H9 (cell line): Measurements from ENCODE around the gene ECHDC3. TPM values are rescaled to one million over a fixed set of nuclear protein-coding genes. Genes with fewer than 3 reads are reported as not detected.

Experiments used
- DNase-seq: peaks from one replicate; pipeline ENCODE4 v3.0.0-alpha.2; 2017
- H2AFZ ChIP-seq: one replicate; pipeline ENCODE4 v1.6.1; 2013; ENCODE audit warnings: mild to moderate bottlenecking, low read length, control low read depth, moderate library complexity
- H2AK5ac ChIP-seq: 2 replicates; pipeline ENCODE4 v1.6.1; 2013; ENCODE audit warnings: low read length, control low read depth, mixed read lengths; ENCODE audit not compliant: insufficient read length
- H2BK120ac ChIP-seq: one replicate; pipeline ENCODE4 v1.6.1; 2013; ENCODE audit warnings: low read depth, mild to moderate bottlenecking, low read length, control low read depth, inconsistent platforms; ENCODE audit not compliant: poor library complexity, severe bottlenecking
- H2BK12ac ChIP-seq: 2 replicates; pipeline ENCODE4 v1.6.1; 2013; ENCODE audit warnings: low read length, control low read depth, mixed read lengths, low read depth; ENCODE audit not compliant: insufficient read length
- H2BK15ac ChIP-seq: 2 replicates; pipeline ENCODE4 v1.6.1; 2013; ENCODE audit warnings: low read depth, low read length, control low read depth
- H2BK20ac ChIP-seq: one replicate; pipeline ENCODE4 v1.6.1; 2013; ENCODE audit warnings: low read depth, mild to moderate bottlenecking, low read length, control low read depth, inconsistent platforms; ENCODE audit not compliant: poor library complexity, severe bottlenecking
- H2BK5ac ChIP-seq: 2 replicates; pipeline ENCODE4 v1.6.1; 2013; ENCODE audit warnings: low read length, control low read depth, mixed read lengths; ENCODE audit not compliant: insufficient read length
- H3K14ac ChIP-seq: 2 replicates; pipeline ENCODE4 v1.6.1; 2013; ENCODE audit warnings: low read length, control low read depth; ENCODE audit not compliant: insufficient read depth
- H3K18ac ChIP-seq: 2 replicates; pipeline ENCODE4 v1.6.1; 2013; ENCODE audit warnings: low read depth, mild to moderate bottlenecking, mixed read lengths, low read length, control low read depth; ENCODE audit not compliant: insufficient read length
- H3K23ac ChIP-seq: 2 replicates; pipeline ENCODE4 v1.6.1; 2013; ENCODE audit warnings: low read length, control low read depth, mixed read lengths, low read depth; ENCODE audit not compliant: insufficient read length
- H3K23me2 ChIP-seq: 2 replicates; pipeline ENCODE4 v1.6.1; 2013; ENCODE audit warnings: low read depth, mild to moderate bottlenecking, mixed read lengths, low read length, control low read depth; ENCODE audit not compliant: insufficient read length, poor library complexity, severe bottlenecking
- H3K27ac ChIP-seq: 2 replicates; pipeline ENCODE4 v1.5.1; 2013; ENCODE audit warnings: low read length, control low read depth, mixed read lengths, low read depth; ENCODE audit not compliant: insufficient read length
- H3K27me3 ChIP-seq: 2 replicates; pipeline ENCODE4 v1.6.1; 2013; ENCODE audit warnings: low read length, control low read depth, inconsistent platforms; ENCODE audit not compliant: insufficient read depth
- H3K4ac ChIP-seq: 2 replicates; pipeline ENCODE4 v1.6.1; 2013; ENCODE audit warnings: low read depth, mild to moderate bottlenecking, control low read depth, inconsistent platforms, low read length, moderate library complexity
- H3K4me1 ChIP-seq: 2 replicates; pipeline ENCODE4 v1.6.1; 2013; ENCODE audit warnings: low read length, control low read depth, inconsistent platforms; ENCODE audit not compliant: insufficient read depth
- H3K4me2 ChIP-seq: 2 replicates; pipeline ENCODE4 v1.6.1; 2013; ENCODE audit warnings: low read length, control low read depth, mixed read lengths; ENCODE audit not compliant: insufficient read length, insufficient read depth
- H3K56ac ChIP-seq: 2 replicates; pipeline ENCODE4 v1.6.1; 2013; ENCODE audit warnings: low read depth, mild to moderate bottlenecking, mixed read lengths, low read length, control low read depth; ENCODE audit not compliant: insufficient read length
- H3K79me1 ChIP-seq: 2 replicates; pipeline ENCODE4 v1.6.1; 2013; ENCODE audit warnings: low read depth, mild to moderate bottlenecking, moderate library complexity, low read length, control low read depth, inconsistent platforms; ENCODE audit not compliant: insufficient read depth, poor library complexity, severe bottlenecking
- H3K79me2 ChIP-seq: 2 replicates; pipeline ENCODE4 v1.6.1; 2013; ENCODE audit warnings: low read length, control low read depth, inconsistent platforms; ENCODE audit not compliant: insufficient read depth
- H3K9ac ChIP-seq: 2 replicates; pipeline ENCODE4 v1.6.1; 2013; ENCODE audit warnings: low read length, control low read depth, mixed read lengths; ENCODE audit not compliant: insufficient read length; ENCODE audit errors: extremely low read depth
- H3K9me3 ChIP-seq: one replicate; pipeline ENCODE4 v1.6.1; 2013; ENCODE audit warnings: low read depth, low read length, inconsistent platforms; ENCODE audit not compliant: control insufficient read depth
- H3T11ph ChIP-seq: one replicate; pipeline ENCODE4 v1.6.1; 2013; ENCODE audit warnings: mild to moderate bottlenecking, low read length, control low read depth, inconsistent platforms
- H4K20me1 ChIP-seq: one replicate; pipeline ENCODE4 v1.6.1; 2013; ENCODE audit not compliant: control insufficient read depth, insufficient read length, insufficient read depth
- H4K5ac ChIP-seq: 2 replicates; pipeline ENCODE4 v1.6.1; 2013; ENCODE audit warnings: low read depth, mild to moderate bottlenecking, mixed read lengths, low read length, control low read depth; ENCODE audit not compliant: insufficient read length
- H4K8ac ChIP-seq: replicated peaks from 2 replicates; pipeline ENCODE4 v1.6.1; 2013; ENCODE audit warnings: low read length, control low read depth, mixed read lengths, low read depth; ENCODE audit not compliant: insufficient read length
- H4K91ac ChIP-seq: 2 replicates; pipeline ENCODE4 v1.6.1; 2013; ENCODE audit warnings: low read depth, mild to moderate bottlenecking, moderate library complexity, mixed read lengths, low read length, control low read depth; ENCODE audit not compliant: insufficient read length
- H3K27ac Mint-ChIP-seq, 3 experiments: 2 replicates in 2 of 3; 3 replicates in 1 of 3; pipeline ENCODE4 v1.8.0; 2020 to 2021; ENCODE audit warnings: mixed read lengths in 3 of 3, mild to moderate bottlenecking in 1 of 3, moderate library complexity in 1 of 3
- H3K27me3 Mint-ChIP-seq: 2 replicates; pipeline ENCODE4 v1.8.0; 2021; ENCODE audit warnings: low read depth, mild to moderate bottlenecking, moderate library complexity, mixed read lengths
- H3K36me3 Mint-ChIP-seq, 3 experiments: 2 replicates in 2 of 3; 3 replicates in 1 of 3; pipeline ENCODE4 v1.8.0; 2020 to 2021; ENCODE audit warnings: low read depth in 3 of 3, mixed read lengths in 3 of 3; ENCODE audit not compliant: insufficient read depth in 1 of 3
- H3K4me1 Mint-ChIP-seq, 2 experiments: 2 replicates each; pipeline ENCODE4 v1.8.0; 2020; ENCODE audit warnings: mixed read lengths in 2 of 2
- H3K4me3 Mint-ChIP-seq, 2 experiments: 2 replicates in 1 of 2; 3 replicates in 1 of 2; pipeline ENCODE4 v1.8.0; 2020 to 2021; ENCODE audit warnings: mild to moderate bottlenecking in 2 of 2, mixed read lengths in 2 of 2, moderate library complexity in 1 of 2
- H3K9me3 Mint-ChIP-seq, 2 experiments: 2 replicates in 1 of 2; 3 replicates in 1 of 2; pipeline ENCODE4 v1.8.0; 2020; ENCODE audit warnings: mild to moderate bottlenecking in 2 of 2, mixed read lengths in 2 of 2, moderate library complexity in 1 of 2
- CTCF ChIP-seq: fragments of 200-600 bp; sonication (generic); conservative IDR thresholded peaks from 3 replicates; pipeline ENCODE4 v1.8.0; 2021; ENCODE audit warnings: antibody characterized with exemption, mild to moderate bottlenecking
- WGBS: extraction: QIAGEN DNeasy Blood & Tissue Kit; methylation state at CpG from one replicate; pipeline ENCODE4 v1.1.7; 2013; ENCODE audit warnings: missing lambda C conversion rate, low lambda C conversion rate, mixed read lengths; ENCODE audit not compliant: insufficient read length; ENCODE audit errors: extremely low coverage; 5-methylcytosine and 5-hydroxymethylcytosine counted together
- total RNA-seq: library from RNA; stranded (reverse); gene quantifications from 2 replicates; pipeline ENCODE4 v1.2.1, GENCODE V29; 2021

Gene ECHDC3
- total RNA-seq, 1 experiment from 2014 or later: 9.3 TPM

GRCh38 chr10:11808808-11809207 is 66.6 kb downstream of the ECHDC3 start:
- Histone ChIP-seq H3K27ac (no peak overlapping the region), H3K27me3 (no peaks in the 10 kb centered on the region), H2AFZ (no peak overlapping the region), H3K14ac (no peak overlapping the region), H3K9ac (no peak overlapping the region), H3K9me3 (no peaks in the 10 kb centered on the region), H3K79me1 (no peaks in the 10 kb centered on the region), H2AK5ac (no peak overlapping the region), H3K4ac (no peak overlapping the region), H3K56ac (no peak overlapping the region), H2BK5ac (no peak overlapping the region), H4K5ac (no peak overlapping the region), H3K23me2 (no peaks in the 10 kb centered on the region), H3K4me2 (no peak overlapping the region), H2BK15ac (no peak overlapping the region), H3K79me2 (no peaks in the 10 kb centered on the region), H4K20me1 (no peaks in the 10 kb centered on the region), H2BK20ac (no peak overlapping the region), H3K23ac (no peak overlapping the region), H2BK120ac (no peak overlapping the region), H4K91ac (no peak overlapping the region), H2BK12ac (no peak overlapping the region), H4K8ac (no peak overlapping the region), H3T11ph (no peak overlapping the region), H3K18ac (no peak overlapping the region), H3K4me1 (no peaks in the 10 kb centered on the region)
- peaks cover 2% of the 10 kb centered on the region for H3K27me3 Mint-ChIP-seq
- no peak overlapping the region for H3K4me3 Mint-ChIP-seq
- no peak overlapping the region for H3K27ac Mint-ChIP-seq
- TF ChIP-seq CTCF: no peak
- H3K36me3 Mint-ChIP-seq: no peaks in the 10 kb centered on the region
- H3K9me3 Mint-ChIP-seq: peaks cover 0 to 2% of the 10 kb centered on the region in 2 experiments; a peak in 1 of 5 replicates
- no peak for DNase-seq
- peaks cover 9% of the 10 kb centered on the region in 2 experiments for H3K4me1 Mint-ChIP-seq
- no CpG with 5 or more reads among the region's 5 CpGs for WGBS
